ENCODE measurements around the gene CCNK. TPM values are rescaled to one million over a fixed set of nuclear protein-coding genes. Genes with fewer than 3 reads are reported as not detected.

Gene CCNK
- total RNA-seq, 4 donors from 2014 or later, result 17.4 to 43.2 (median 34.4) TPM

GRCh38 chr14:99551034-99551922 lies 70.1 kb downstream of the CCNK start:
- Histone ChIP-seq H3K36me3 (no peaks in the 10 kb centered on the region), H3K4me1 (no peaks in the 10 kb centered on the region), H3K27ac (no peak overlapping the region), H3K4me3 (no peak overlapping the region), H3K27me3 (no peaks in the 10 kb centered on the region), H3K9me3 (no peaks in the 10 kb centered on the region)
- DNase-seq, result no peak
- no peak for TF ChIP-seq POLR2A (IDR thresholded peaks at IDR 0.05)
- no peak for TF ChIP-seq CTCF (IDR thresholded peaks at IDR 0.05)
- intact Hi-C loops (cut with DNase I; ENCODE audit: low total_unique reads), result no loop called here

GRCh38 chr14:99552021-99552553 lies 70.9 kb downstream of the CCNK start:
- no peaks in the 10 kb centered on the region for H3K4me1 ChIP-seq
- no peak overlapping the region for H3K4me3 ChIP-seq
- no peak overlapping the region for H3K27ac ChIP-seq
- no peak for DNase-seq
- intact Hi-C loops (cut with DNase I; ENCODE audit: low total_unique reads), result no loop called here
- TF ChIP-seq CTCF (IDR thresholded peaks at IDR 0.05) (no peak), POLR2A (IDR thresholded peaks at IDR 0.05) (no peak)
- H3K9me3 ChIP-seq, result no peaks in the 10 kb centered on the region
- no peaks in the 10 kb centered on the region for H3K27me3 ChIP-seq
- no peaks in the 10 kb centered on the region for H3K36me3 ChIP-seq

- Histone ChIP-seq H3K9me3 (no peaks in the 10 kb centered on the region), H3K27ac (no peak overlapping the region), H3K36me3 (no peaks in the 10 kb centered on the region), H3K4me1 (no peaks in the 10 kb centered on the region), H3K4me3 (no peak overlapping the region), H3K27me3 (no peaks in the 10 kb centered on the region)
- DNase-seq, result no peak
- intact Hi-C loops (cut with DNase I; ENCODE audit: low total_unique reads), result no loop called here
- TF ChIP-seq CTCF (IDR thresholded peaks at IDR 0.05), result no peak
- no peak for TF ChIP-seq POLR2A (IDR thresholded peaks at IDR 0.05)
Measured at GRCh38 chr14:99552572-99553216, 71.5 kb downstream of the CCNK start.

- Histone ChIP-seq H3K9me3 (no peaks in the 10 kb centered on the region), H3K4me1 (no peaks in the 10 kb centered on the region), H3K27ac (no peak overlapping the region), H3K27me3 (no peaks in the 10 kb centered on the region), H3K36me3 (no peaks in the 10 kb centered on the region), H3K4me3 (no peak overlapping the region)
- no peak for DNase-seq
- intact Hi-C loops (cut with DNase I; ENCODE audit: low total_unique reads), result no loop called here
- TF ChIP-seq POLR2A (IDR thresholded peaks at IDR 0.05) (no peak), CTCF (IDR thresholded peaks at IDR 0.05) (no peak)
Measured at GRCh38 chr14:99554184-99554583, 73.0 kb downstream of the CCNK start.

Data from uterus (tissue), 4 donors.